Forelimb muscle (tissue), 1 donor: Measurements from ENCODE around the gene KLHL12. TPM values are rescaled to one million over a fixed set of nuclear protein-coding genes. Genes with fewer than 3 reads are reported as not detected.

Experiments
- DNase-seq: peaks from one replicate; pipeline ENCODE4 v3.0.0-alpha.2; 2013; ENCODE audit warnings: low read depth
- polyA plus RNA-seq: library from polyadenylated mRNA; unstranded; fragments of 120-200 nt; gene quantifications from one replicate; pipeline ENCODE4 v1.2.1, GENCODE V29; 2013; ENCODE audit not compliant: insufficient read length

Gene KLHL12
- 18.7 TPM for polyA plus RNA-seq

GRCh38 chr1:202926581-202927491, at the start of gene KLHL12:
Gene KLHL12 (minus strand): TSS chr1:202927234. CDS start chr1:202925162, 2,072 bp downstream.
- peak; percentile 86 for DNase-seq

GRCh38 chr1:202976633-202977032, 49.6 kb upstream of the KLHL12 start:
- DNase-seq, result no peak

GRCh38 chr1:202974856-202975255, 47.8 kb upstream of the KLHL12 start:
- no peak for DNase-seq

- DNase-seq, result no peak
Observed at GRCh38 chr1:202972046-202972445, 45.0 kb upstream of the KLHL12 start.

- DNase-seq, result no peak
Observed at GRCh38 chr1:202968895-202969295, 41.9 kb upstream of the KLHL12 start.

- no peak for DNase-seq
Observed at GRCh38 chr1:202968351-202968750, 41.3 kb upstream of the KLHL12 start.

GRCh38 chr1:202967684-202968281, 40.7 kb upstream of the KLHL12 start:
- DNase-seq, result no peak

- no peak for DNase-seq
Observed at GRCh38 chr1:202966006-202966898, 39.2 kb upstream of the KLHL12 start.

- no peak for DNase-seq
Observed at GRCh38 chr1:202965422-202965821, 38.4 kb upstream of the KLHL12 start.

- no peak for DNase-seq
Observed at GRCh38 chr1:202964791-202965410, 37.9 kb upstream of the KLHL12 start.

GRCh38 chr1:202961220-202961880, 34.3 kb upstream of the KLHL12 start:
- no peak for DNase-seq

- no peak for DNase-seq
Observed at GRCh38 chr1:202959276-202959620, 32.2 kb upstream of the KLHL12 start.

GRCh38 chr1:202958544-202959275, 31.7 kb upstream of the KLHL12 start:
- DNase-seq, result no peak

GRCh38 chr1:202957733-202958543, 30.9 kb upstream of the KLHL12 start, which contains the start of gene ADIPOR1:
Gene ADIPOR1 (minus strand): TSS chr1:202958312. CDS start chr1:202951070, 7,242 bp downstream.
- DNase-seq, result peak; percentile 58

- DNase-seq, result no peak
Observed at GRCh38 chr1:202956969-202957368, 29.9 kb upstream of the KLHL12 start.

GRCh38 chr1:202954057-202954745, 27.2 kb upstream of the KLHL12 start:
- no peak for DNase-seq

- no peak for DNase-seq
Observed at GRCh38 chr1:202953392-202953791, 26.4 kb upstream of the KLHL12 start.

- DNase-seq, result no peak
Observed at GRCh38 chr1:202952818-202953217, 25.8 kb upstream of the KLHL12 start.

GRCh38 chr1:202952099-202952498, 25.1 kb upstream of the KLHL12 start:
- DNase-seq, result no peak
